Lung microvascular endothelial cell (primary cell): ENCODE results near the gene PIGT. TPM values are rescaled to one million over a fixed set of nuclear protein-coding genes. Genes with fewer than 3 reads are reported as not detected.
A peak's percentile ranks its signal among the peaks of the same experiment; 100 is the strongest.

ENCODE experiments used
- DNase-seq, 2 donors: peaks; one replicate each; pipeline versions ENCODE4 v3.0.0 to v3.0.0-alpha.2; 2010; ENCODE audit warnings: low read depth in 2 of 2
- total RNA-seq: library from RNA; depleted of rRNA; stranded (reverse); fragments of >200 nt; gene quantifications from 2 replicates; pipeline ENCODE4 v1.2.1, GENCODE V29; 2014

PIGT gene
- total RNA-seq, 1 donor from 2014 or later = 22.2 TPM

DNA sequence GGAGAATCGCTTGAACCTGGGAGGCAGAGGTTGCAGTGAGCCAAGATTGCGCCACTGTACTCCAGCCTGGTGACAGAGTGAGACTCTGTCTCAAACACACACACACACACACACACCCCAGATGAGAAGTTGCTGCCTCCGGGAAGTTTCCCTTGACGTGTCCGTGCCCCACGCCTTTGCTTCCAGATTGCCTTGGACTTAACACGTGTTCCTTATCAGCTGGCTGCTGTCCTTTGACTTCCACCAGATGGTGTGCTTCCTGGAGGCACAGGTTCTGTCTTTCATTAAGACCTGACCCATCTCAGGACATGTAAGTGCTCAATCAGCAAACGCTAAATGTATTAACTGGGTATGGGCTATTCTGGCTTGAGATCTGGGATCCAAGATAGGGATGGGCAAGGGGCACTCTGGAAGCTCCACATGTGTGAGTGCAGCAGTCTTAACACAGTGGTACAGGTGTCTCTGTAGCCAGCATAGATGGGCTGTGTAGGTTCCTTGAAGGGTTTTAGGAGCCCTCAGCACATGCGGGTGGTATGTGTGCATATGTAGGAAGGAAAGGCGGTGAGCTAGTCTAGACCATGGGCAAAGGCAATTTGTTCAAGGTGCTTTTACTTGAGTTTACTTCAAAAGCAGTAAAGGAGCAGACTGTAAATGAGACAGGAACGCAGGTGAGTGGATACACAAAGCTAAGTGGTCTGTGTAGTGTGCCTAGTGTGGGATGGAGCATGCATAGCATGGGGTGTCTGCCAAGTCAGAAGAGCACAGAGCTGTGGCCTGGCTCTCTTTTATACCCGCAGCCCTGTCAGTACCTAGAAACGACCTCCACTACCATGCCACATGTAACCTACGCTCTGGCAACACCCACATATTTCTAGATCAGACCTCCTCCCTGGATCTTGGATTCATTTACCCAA lies 11.6 kb downstream of the PIGT start:
- DNase-seq = no peak

DNA sequence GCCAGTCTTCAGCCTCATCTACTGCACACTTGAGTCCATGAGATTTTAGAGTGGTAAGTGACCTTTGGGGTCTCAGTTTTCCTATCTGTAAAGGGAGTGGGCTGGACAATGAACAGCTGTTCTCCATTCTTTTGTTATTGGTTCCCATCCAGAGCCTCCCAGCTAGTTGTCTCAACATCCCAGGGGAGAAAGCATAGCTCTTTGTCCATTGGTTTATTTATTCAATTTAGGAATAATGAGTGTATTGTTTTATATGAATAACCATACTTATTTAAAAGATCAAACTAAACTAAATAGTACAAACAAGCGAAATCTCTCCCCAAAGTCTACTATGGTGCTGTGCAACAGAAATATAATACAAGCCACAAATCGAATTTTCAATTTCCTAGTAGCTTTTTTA lies 13.7 kb downstream of the PIGT start:
- no peak for DNase-seq

- DNase-seq = peak in 1 of 2 donors; percentile 49
These were observed 16.4 kb downstream of the PIGT start for GRCh38 chr20:45432294-45432693.

DNA sequence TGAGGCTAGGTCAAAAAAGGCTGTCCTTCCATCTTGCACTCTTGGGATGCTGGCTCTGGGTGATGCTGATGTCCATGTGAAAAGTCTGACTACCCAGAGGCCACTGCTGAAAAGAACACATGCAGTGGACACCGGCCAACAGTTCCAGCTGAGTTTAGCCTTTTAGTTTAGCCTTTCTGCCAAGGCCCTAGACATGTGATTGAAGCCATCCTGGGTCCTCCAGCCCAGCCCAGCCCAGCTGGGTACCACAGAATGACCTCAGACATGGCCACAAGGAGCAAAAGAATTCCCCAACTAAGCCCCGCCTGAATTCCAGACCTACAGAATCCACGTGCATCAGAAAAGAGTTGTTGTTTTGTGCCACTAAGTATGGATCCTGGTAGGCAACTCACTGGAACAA lies 17.4 kb downstream of the PIGT start:
- DNase-seq = no peak

GRCh38 chr20:45433976-45434375 lies 18.0 kb downstream of the PIGT start:
- DNase-seq = no peak

DNA sequence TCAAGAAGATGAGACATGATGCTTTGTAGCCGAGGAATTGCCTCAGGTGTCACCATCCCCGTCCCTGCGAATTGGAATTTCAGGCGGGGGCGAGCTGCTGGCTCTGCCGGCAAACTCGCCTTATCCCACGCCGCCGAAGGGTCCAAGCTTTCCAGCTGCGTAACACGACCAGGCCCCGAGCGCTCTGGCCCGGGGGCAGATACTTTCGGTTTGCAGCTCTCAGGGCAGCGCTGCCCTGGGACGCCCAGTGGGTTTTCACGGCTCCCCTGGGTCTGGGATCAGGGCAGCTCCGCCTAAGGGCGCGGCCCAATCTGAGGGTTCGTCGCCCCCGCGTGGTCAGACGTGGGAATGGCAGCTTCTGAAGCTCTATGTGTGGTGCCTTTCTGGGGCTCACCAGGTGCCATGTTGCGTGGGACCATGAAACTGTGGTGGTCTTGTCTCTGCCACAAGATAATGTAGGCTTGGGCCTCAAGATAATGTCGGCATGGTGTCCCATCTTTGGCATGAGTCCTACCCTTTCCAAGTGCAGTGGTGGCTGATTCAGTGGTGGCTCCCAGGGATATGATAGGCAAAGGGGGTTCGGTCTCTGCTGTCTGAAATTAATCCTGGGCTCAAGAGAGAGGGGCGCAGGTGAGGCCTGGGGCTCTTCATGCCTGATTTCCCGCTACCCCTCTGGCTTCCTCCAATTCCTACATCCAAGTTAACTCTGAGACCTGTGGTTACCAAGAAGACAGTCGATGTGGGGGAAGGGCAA lies 21.0 kb downstream of the PIGT start:
- DNase-seq = peak; percentile 87 to 93

GRCh38 chr20:45440424-45440823 lies 24.5 kb downstream of the PIGT start:
- DNase-seq = no peak

GRCh38 chr20:45440891-45441685 lies 25.1 kb downstream of the PIGT start:
- no peak for DNase-seq

DNA sequence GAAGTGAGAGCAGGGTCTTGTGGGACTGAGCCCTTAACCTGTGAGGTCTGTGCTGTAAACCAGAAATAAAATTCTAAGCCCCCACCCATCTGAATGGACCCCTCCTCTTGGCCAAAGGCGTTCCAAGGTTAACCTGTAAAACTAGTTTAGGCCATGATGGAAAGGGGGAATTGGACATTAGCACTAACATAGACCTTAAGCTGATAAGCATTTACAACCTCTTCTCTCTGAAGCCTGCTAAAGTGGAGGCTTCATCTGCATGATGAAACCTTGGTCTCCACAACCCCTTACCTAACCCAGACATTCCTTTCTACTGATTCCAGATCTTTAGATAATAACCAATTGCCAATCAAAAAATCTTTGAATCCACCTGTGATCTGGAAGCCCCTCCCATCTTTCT lies 25.8 kb downstream of the PIGT start:
- DNase-seq = no peak

DNA sequence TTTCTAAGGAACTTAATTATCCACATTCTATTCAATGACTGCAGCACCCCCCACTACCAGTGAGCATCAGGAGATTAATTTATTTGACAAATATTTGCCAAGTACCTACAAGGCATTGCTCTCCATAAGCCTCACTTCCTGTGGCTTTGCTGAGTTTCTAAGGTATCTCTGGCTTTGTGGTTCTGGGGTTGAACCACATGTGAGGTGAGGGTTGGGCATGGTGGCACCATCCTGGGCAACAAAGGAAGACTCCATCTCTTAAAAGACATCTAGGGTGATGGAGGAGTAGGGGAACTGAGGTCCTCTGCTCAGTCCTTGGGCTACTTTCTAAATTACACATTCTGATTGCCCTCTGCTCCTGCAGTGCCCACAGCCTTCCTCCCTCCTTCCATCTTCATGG lies 28.1 kb downstream of the PIGT start:
- DNase-seq = no peak

GRCh38 chr20:45445805-45446562 lies 30.0 kb downstream of the PIGT start:
- DNase-seq = peak; percentile 12 to 27

- no peak for DNase-seq
These were observed 32.3 kb downstream of the PIGT start for GRCh38 chr20:45448270-45448669.

DNA sequence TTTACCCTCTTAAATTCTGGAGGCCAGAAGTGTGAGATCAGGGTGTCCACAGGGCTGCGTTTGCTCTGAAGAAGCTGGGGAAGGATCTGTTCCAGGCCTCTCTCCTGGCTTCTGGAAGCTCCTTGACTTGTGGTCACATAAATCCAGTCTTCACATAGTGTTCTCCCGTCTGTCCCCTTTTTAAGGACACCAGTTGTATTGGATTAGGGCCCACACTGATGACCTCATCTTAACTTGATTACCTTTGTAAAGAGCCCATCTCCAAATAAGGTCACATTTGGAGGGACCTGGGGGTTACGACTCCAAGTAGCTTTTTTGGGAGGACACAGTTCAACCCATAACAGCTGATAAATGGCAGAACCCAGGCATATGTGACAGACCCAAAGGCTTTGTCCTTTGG lies 33.6 kb downstream of the PIGT start:
- DNase-seq = no peak

DNA sequence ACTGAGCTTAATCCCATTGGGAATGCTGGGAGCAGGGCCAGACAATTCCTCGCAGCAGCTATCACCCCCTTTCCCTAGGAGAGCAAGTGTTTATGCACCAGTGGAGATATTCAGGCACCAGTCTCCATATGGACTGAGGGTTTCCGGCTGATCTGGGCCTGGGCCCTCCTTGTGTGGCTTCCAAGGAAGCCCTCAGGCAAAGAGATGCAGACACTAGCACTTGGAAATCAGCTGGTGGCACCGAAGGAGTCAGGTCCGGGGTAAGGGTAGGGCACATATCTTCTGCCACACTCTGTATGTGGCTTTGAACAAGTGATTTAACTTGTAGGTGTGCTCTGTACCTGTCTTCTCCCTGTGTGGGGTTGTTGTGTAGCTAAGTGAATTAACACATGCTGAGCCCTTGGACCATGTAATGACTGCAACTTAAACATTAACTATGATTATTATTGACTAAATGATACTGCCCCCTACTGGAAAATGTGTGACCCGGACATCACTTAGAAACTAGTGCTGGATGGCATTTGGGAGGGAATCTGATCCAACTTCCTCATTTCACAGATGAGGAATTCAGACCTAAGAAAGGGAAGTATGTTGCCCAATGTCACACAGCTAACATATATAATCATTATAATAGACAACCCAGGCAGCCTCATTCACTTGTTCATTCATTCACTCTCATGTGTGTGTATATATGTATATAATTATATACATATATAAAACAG lies 34.3 kb downstream of the PIGT start:
- peak; percentile 56 to 66 for DNase-seq

GRCh38 chr20:45452238-45452637 lies 36.3 kb downstream of the PIGT start:
- DNase-seq = no peak

DNA sequence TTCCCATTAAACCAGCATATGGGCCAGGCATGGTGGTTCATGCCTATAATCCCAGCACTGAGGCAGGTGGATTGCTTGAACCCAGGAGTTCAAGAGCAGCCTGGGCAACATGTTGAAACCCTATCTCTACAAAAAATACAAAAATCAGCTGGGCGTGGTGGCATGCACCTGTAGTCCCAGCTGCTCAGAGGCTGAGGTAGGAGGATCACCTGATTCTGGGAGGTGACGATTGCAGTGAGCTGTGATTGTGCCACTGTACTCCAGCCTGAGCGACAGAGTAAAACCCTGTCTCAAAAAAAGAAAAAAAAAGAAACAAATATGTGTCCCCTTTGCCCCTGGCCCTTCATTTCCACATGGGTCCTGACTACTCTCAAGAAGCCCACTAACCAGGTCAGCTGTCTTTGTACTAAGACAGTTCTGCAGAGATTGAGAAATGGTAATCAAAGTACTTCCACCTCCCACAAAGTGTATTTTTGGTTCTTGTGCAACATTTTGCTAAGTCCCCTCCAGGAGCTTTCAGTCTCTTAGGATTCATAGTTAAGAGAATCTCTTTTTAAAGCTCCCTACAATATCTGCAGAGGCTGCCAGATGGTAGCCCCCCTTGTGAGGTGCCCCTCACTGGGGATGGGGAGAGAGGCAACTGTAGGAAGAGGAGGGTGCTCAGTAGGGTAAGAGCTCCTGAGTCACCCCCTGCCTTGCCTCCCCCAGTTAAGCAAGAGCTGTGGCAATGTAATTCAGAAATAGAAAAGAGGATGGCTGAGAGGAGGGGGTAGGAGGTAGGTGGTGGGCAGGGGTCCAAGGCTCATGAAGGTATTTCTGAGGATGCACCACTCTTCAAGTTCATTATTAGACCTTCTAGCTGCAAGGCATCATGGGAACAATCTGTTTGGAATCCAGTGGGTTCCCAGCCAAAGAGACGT lies 37.1 kb downstream of the PIGT start:
- DNase-seq = no peak

GRCh38 chr20:45456632-45457031 lies 40.7 kb downstream of the PIGT start:
- DNase-seq = peak; percentile 30 to 39

GRCh38 chr20:45459606-45460005 lies 43.7 kb downstream of the PIGT start:
- DNase-seq = no peak

DNA sequence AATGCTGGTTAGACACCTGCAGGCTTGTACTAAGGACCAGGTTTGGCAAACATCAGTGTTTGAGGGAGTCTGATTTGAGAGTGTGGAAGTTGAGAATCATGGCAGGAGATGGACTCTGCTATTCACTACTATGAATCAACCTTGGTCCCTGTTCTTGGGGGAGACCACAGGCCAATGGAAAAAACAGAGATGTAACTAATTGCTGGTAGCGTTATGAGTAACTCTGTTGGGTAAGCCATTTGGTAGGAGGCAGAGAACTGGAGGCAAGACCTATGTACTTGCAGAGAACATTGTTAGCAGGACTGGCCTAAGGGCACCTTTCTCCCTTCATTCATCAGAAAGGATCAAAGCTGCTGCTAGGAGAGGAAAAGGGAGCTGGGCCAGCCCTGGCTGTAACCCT lies 45.3 kb downstream of the PIGT start:
- no peak for DNase-seq
